ENCODE data around the gene PPP1R14B.

- TF ChIP-seq EZH2 (IDR thresholded peaks at IDR 0.05; ENCODE audit: insufficient read depth, poor library complexity, severe bottlenecking) (no peak), EZH2phosphoT487 (IDR thresholded peaks at IDR 0.05; ENCODE audit: insufficient read depth, low read depth) (no peak)
These were observed 3.4 kb downstream of the PPP1R14B start for GRCh38 chr11:64243236-64243854.

All from GM23248 (cell line).